ELF-1 (cell line): Measurements from ENCODE around the gene DDX1.
"Not testable (repeated sequence)": the region's sequence is repeated elsewhere in the genome, so short reads cannot be mapped to it uniquely, and the experiment has no call there.

Source experiments
- DNase-seq: peaks from one replicate; pipeline ENCODE4 v3.0.0-alpha.2; 2016; ENCODE audit warnings: low read depth, low spot score

The DDX1 gene

GRCh38 chr2:15595342-15595905 lies 3.8 kb downstream of the DDX1 start:
- DNase-seq = no peak

- no peak for DNase-seq
These were observed 4.3 kb downstream of the DDX1 start for GRCh38 chr2:15595936-15596335.

- no peak for DNase-seq
These were observed 4.7 kb downstream of the DDX1 start for GRCh38 chr2:15596350-15596749.

- DNase-seq = no peak
These were observed 5.3 kb downstream of the DDX1 start for GRCh38 chr2:15596968-15597367.

GRCh38 chr2:15599994-15600393 lies 8.3 kb downstream of the DDX1 start:
- no peak for DNase-seq

GRCh38 chr2:15601681-15602080 lies 10.0 kb downstream of the DDX1 start:
- no peak for DNase-seq

- no peak for DNase-seq
These were observed 10.7 kb downstream of the DDX1 start for GRCh38 chr2:15602393-15602792.

- no peak for DNase-seq
These were observed 11.5 kb downstream of the DDX1 start for GRCh38 chr2:15603044-15603765.

- no peak for DNase-seq
These were observed 12.3 kb downstream of the DDX1 start for GRCh38 chr2:15603948-15604347.

GRCh38 chr2:15605721-15606120 lies 14.1 kb downstream of the DDX1 start:
- no peak for DNase-seq

GRCh38 chr2:15606481-15607441 lies 15.1 kb downstream of the DDX1 start:
- no peak for DNase-seq

GRCh38 chr2:15607709-15608391 lies 16.2 kb downstream of the DDX1 start:
- no peak for DNase-seq

- no peak for DNase-seq
These were observed 16.7 kb downstream of the DDX1 start for GRCh38 chr2:15608392-15608761.

GRCh38 chr2:15609341-15610042 lies 17.8 kb downstream of the DDX1 start:
- DNase-seq = no peak

- no peak for DNase-seq
These were observed 18.8 kb downstream of the DDX1 start for GRCh38 chr2:15610430-15610952.

- not testable (repeated sequence) for DNase-seq
These were observed 20.4 kb downstream of the DDX1 start for GRCh38 chr2:15612101-15612500.

GRCh38 chr2:15613736-15614429 lies 22.2 kb downstream of the DDX1 start:
- DNase-seq = no peak

- no peak for DNase-seq
These were observed 23.1 kb downstream of the DDX1 start for GRCh38 chr2:15614545-15615300.

GRCh38 chr2:15615301-15615920 lies 23.7 kb downstream of the DDX1 start:
- no peak for DNase-seq
